ENCODE measurements around the gene TXNDC8.

TXNDC8 gene

GRCh38 chr9:110282018-110282738, 55.5 kb downstream of the TXNDC8 start:
- Mint-ChIP-seq H3K36me3 (ENCODE audit: low read depth) (no peaks in the 10 kb centered on the region), H3K4me3 (no peak overlapping the region), H3K9me3 (no peaks in the 10 kb centered on the region), H3K4me1 (no peaks in the 10 kb centered on the region), H3K27ac (no peak overlapping the region), H3K27me3 (ENCODE audit: low read depth, poor library complexity) (peaks cover 12% of the 10 kb centered on the region)
- no peak for DNase-seq
- TF ChIP-seq CTCF (IDR thresholded peaks at IDR 0.05), result no peak

- Mint-ChIP-seq H3K27me3 (ENCODE audit: low read depth, poor library complexity) (peaks cover 8% of the 10 kb centered on the region), H3K9me3 (no peaks in the 10 kb centered on the region), H3K4me1 (no peaks in the 10 kb centered on the region), H3K27ac (no peak overlapping the region), H3K4me3 (no peak overlapping the region), H3K36me3 (ENCODE audit: low read depth) (no peaks in the 10 kb centered on the region)
- DNase-seq, result no peak
- no peak for TF ChIP-seq CTCF (IDR thresholded peaks at IDR 0.05)
Observed at GRCh38 chr9:110278080-110278707, 59.5 kb downstream of the TXNDC8 start.

- TF ChIP-seq CTCF (IDR thresholded peaks at IDR 0.05), result no peak
- H3K9me3 Mint-ChIP-seq, result no peaks in the 10 kb centered on the region
- no peaks in the 10 kb centered on the region for H3K4me1 Mint-ChIP-seq
- no peak for DNase-seq
- H3K36me3 Mint-ChIP-seq (ENCODE audit: low read depth), result no peaks in the 10 kb centered on the region
- H3K27me3 Mint-ChIP-seq (ENCODE audit: low read depth, poor library complexity), result peaks cover 8% of the 10 kb centered on the region
- no peak overlapping the region for H3K4me3 Mint-ChIP-seq
- no peak overlapping the region for H3K27ac Mint-ChIP-seq
Observed at GRCh38 chr9:110276781-110277180, 60.9 kb downstream of the TXNDC8 start.

GRCh38 chr9:110270211-110270995, 67.3 kb downstream of the TXNDC8 start:
- H3K4me3 Mint-ChIP-seq, result no peak overlapping the region
- H3K9me3 Mint-ChIP-seq, result peaks cover 8% of the 10 kb centered on the region
- peaks cover 5% of the 10 kb centered on the region for H3K27me3 Mint-ChIP-seq (ENCODE audit: low read depth, poor library complexity)
- no peak for TF ChIP-seq CTCF (IDR thresholded peaks at IDR 0.05)
- H3K4me1 Mint-ChIP-seq, result no peaks in the 10 kb centered on the region
- no peak for DNase-seq
- no peaks in the 10 kb centered on the region for H3K36me3 Mint-ChIP-seq (ENCODE audit: low read depth)
- H3K27ac Mint-ChIP-seq, result no peak overlapping the region

GRCh38 chr9:110266795-110267194, 70.9 kb downstream of the TXNDC8 start:
- Mint-ChIP-seq H3K36me3 (ENCODE audit: low read depth) (no peaks in the 10 kb centered on the region), H3K4me3 (no peak overlapping the region), H3K4me1 (no peaks in the 10 kb centered on the region), H3K9me3 (peaks cover 32% of the 10 kb centered on the region), H3K27ac (no peak overlapping the region), H3K27me3 (ENCODE audit: low read depth, poor library complexity) (peaks cover 5% of the 10 kb centered on the region)
- TF ChIP-seq CTCF (IDR thresholded peaks at IDR 0.05), result no peak
- DNase-seq, result no peak

Measured in nephron progenitor cell (in vitro differentiated cells).